Measurements from ENCODE around the gene LEP. TPM values are rescaled to one million over a fixed set of nuclear protein-coding genes. Genes with fewer than 3 reads are reported as not detected.

Gene LEP
- total RNA-seq, 1 experiment from 2014 or later = not detected

Small RNA genes within 50 kb of the gene (microRNA-seq; reads per million reads assigned to microRNA genes)
- gene MIR129-1 (ENCODE audit: borderline number of aligned reads) = not detected

Other genes starting within 250 kb of the LEP start
- gene LRRC4, start 209.8 kb upstream of the LEP start, total RNA-seq (2021) = 7.8 to 14.9 TPM (median 9.9 TPM) in 3 replicates
- 51.5 to 66.1 TPM (median 56.2 TPM) in 3 replicates for gene RBM28, start 102.6 kb downstream of the LEP start, total RNA-seq (2021)
- gene PRRT4, start 120.4 kb downstream of the LEP start, total RNA-seq (2021) = 0.92 to 1.5 TPM (median 1.2 TPM) in 3 replicates
- 42.8 to 54.2 TPM (median 44.1 TPM) in 3 replicates for gene IMPDH1, start 168.7 kb downstream of the LEP start, total RNA-seq (2021)
- 28.3 to 29.5 TPM (median 28.7 TPM) in 3 replicates for gene HILPDA, start 214.6 kb downstream of the LEP start, total RNA-seq (2021)
- gene METTL2B, start 235.5 kb downstream of the LEP start, total RNA-seq (2021) = 38.6 to 40.4 TPM (median 39.6 TPM) in 3 replicates

All from WTC11 (cell line).